SK-N-SH (cell line): ENCODE data around the gene STOML1. TPM values are rescaled to one million over a fixed set of nuclear protein-coding genes. Genes with fewer than 3 reads are reported as not detected.

ENCODE experiments used
- CTCF ChIA-PET: fragments of 300-600, 350-600 bp; formaldehyde crosslinking; extraction: SDS; loops from one replicate; lab custom pipeline; 2021; lab: Yijun Ruan, JAX
- POLR2A ChIA-PET: fragments of 350-600 bp; sonication (Branson Sonifier 250); formaldehyde crosslinking; extraction: SDS; loops from one replicate; lab custom pipeline; 2020; ENCODE audit warnings: antibody characterized with exemption, inconsistent platforms; lab: Yijun Ruan, JAX
- DNase-seq: peaks from one replicate; pipeline ENCODE4 v3.0.0; 2012
- H2AFZ ChIP-seq: fragments of 200-600 bp; sonication (generic); 2 replicates; pipeline ENCODE4 v1.8.1; 2016; ENCODE audit warnings: antibody characterized with exemption, mild to moderate bottlenecking, low read depth
- H3F3A ChIP-seq: fragments of 200-600 bp; sonication (generic); replicated peaks from 2 replicates; pipeline ENCODE3; 2016; ENCODE audit warnings: antibody characterized with exemption, mild to moderate bottlenecking; ENCODE audit not compliant: insufficient read depth
- H3K27ac ChIP-seq, 2 experiments: fragments of 200-500 bp in 1 of 2; fragments of 200-600 bp in 1 of 2; sonication (Bioruptor generic) in 1 of 2; sonication (generic), shearing (Covaris generic) in 1 of 2; 2 replicates each; pipeline versions ENCODE4 v1.5.1 to v1.6.1; 2014 to 2016; ENCODE audit warnings: low read depth in 2 of 2, inconsistent platforms in 1 of 2, low read length in 1 of 2, mild to moderate bottlenecking in 1 of 2, mixed read lengths in 1 of 2
- H3K27me3 ChIP-seq: fragments of 200-600 bp; sonication (generic), shearing (Covaris generic); 2 replicates; pipeline ENCODE4 v1.6.1; 2016; ENCODE audit warnings: mixed run types; ENCODE audit not compliant: insufficient read depth
- H3K36me3 ChIP-seq, 2 experiments: fragments of 200-500 bp in 1 of 2; fragments of 200-600 bp in 1 of 2; sonication (Bioruptor generic) in 1 of 2; sonication (generic) in 1 of 2; replicated peaks in 1 of 2; 2 replicates each; pipeline versions ENCODE3 to v1.5.1; 2014 to 2016; ENCODE audit warnings: low read length in 1 of 2, mild to moderate bottlenecking in 1 of 2; ENCODE audit not compliant: insufficient read depth in 2 of 2, control insufficient read depth in 1 of 2
- H3K4me1 ChIP-seq, 2 experiments: fragments of 200-500 bp in 1 of 2; fragments of 200-600 bp in 1 of 2; sonication (Bioruptor generic) in 1 of 2; sonication (generic), shearing (Covaris generic) in 1 of 2; 2 replicates each; pipeline versions ENCODE4 v1.5.1 to v1.6.1; 2014 to 2016; ENCODE audit warnings: low read depth in 1 of 2, low read length in 1 of 2, mixed run types in 1 of 2; ENCODE audit not compliant: insufficient read depth in 2 of 2, control insufficient read depth in 1 of 2
- H3K4me2 ChIP-seq: fragments of 200-600 bp; sonication (generic), shearing (Covaris generic); 2 replicates; pipeline ENCODE4 v1.6.1; 2017; ENCODE audit warnings: mixed run types
- H3K4me3 ChIP-seq, 2 experiments: fragments of 200-500 bp in 1 of 2; fragments of 200-600 bp in 1 of 2; sonication (Bioruptor generic) in 1 of 2; sonication (generic), shearing (Covaris generic) in 1 of 2; 2 replicates each; pipeline versions ENCODE4 v1.5.1 to v1.8.1; 2014 to 2016; ENCODE audit warnings: low read depth in 2 of 2, inconsistent platforms in 1 of 2, low read length in 1 of 2, mild to moderate bottlenecking in 1 of 2, mixed read lengths in 1 of 2, moderate library complexity in 1 of 2
- H3K79me2 ChIP-seq: fragments of 200-600 bp; sonication (generic); 2 replicates; pipeline ENCODE4 v1.8.1; 2017; ENCODE audit warnings: mild to moderate bottlenecking; ENCODE audit not compliant: insufficient read depth
- H3K9ac ChIP-seq: fragments of 200-600 bp; sonication (generic); 2 replicates; pipeline ENCODE4 v1.6.1; 2017; ENCODE audit warnings: mixed run types
- H3K9me2 ChIP-seq: fragments of 200-600 bp; sonication (generic); 2 replicates; pipeline ENCODE4 v1.6.1; 2017; ENCODE audit warnings: mixed run types
- H3K9me3 ChIP-seq: fragments of 200-600 bp; sonication (generic); 2 replicates; pipeline ENCODE4 v1.6.1; 2017; ENCODE audit warnings: mixed run types, mild to moderate bottlenecking, moderate library complexity
- H4K20me1 ChIP-seq: fragments of 200-600 bp; sonication (generic); 2 replicates; pipeline ENCODE4 v1.6.1; 2017; ENCODE audit warnings: mild to moderate bottlenecking, mixed run types; ENCODE audit not compliant: insufficient read depth
- CHD2 ChIP-seq: fragments of 150-350 bp; IDR thresholded peaks from 2 replicates; pipeline ENCODE4 v1.6.1; 2018; ENCODE audit warnings: low read length; ENCODE audit not compliant: partially characterized antibody
- EP300 ChIP-seq, 2 experiments: IDR thresholded peaks; 2 replicates each; pipeline versions ENCODE4 v1.4.0 to v1.6.1; 2012; ENCODE audit warnings: borderline replicate concordance in 1 of 2, low read depth in 1 of 2, low read length in 1 of 2
- EZH2phosphoT487 ChIP-seq: fragments of 200-600 bp; sonication (generic); IDR thresholded peaks from 2 replicates; pipeline ENCODE4 v1.6.1; 2017; ENCODE audit warnings: low read depth, mixed run types, mild to moderate bottlenecking, antibody characterized with exemption, moderate library complexity, borderline replicate concordance
- FOXJ3 ChIP-seq: sonication (generic); formaldehyde crosslinking; IDR thresholded peaks from 2 replicates; pipeline ENCODE4 v1.5.1; 2020; ENCODE audit warnings: mild to moderate bottlenecking, missing genetic modification reagents
- GABPA ChIP-seq: IDR thresholded peaks from 2 replicates; pipeline ENCODE4 v1.4.0; 2012; ENCODE audit warnings: low read depth, mild to moderate bottlenecking
- JUND ChIP-seq: IDR thresholded peaks from 2 replicates; pipeline ENCODE4 v1.4.0; 2012
- MXI1 ChIP-seq: IDR thresholded peaks from 2 replicates; pipeline ENCODE4 v1.6.1; 2012; ENCODE audit warnings: mild to moderate bottlenecking, low read depth, low read length, improper control_type of control experiment
- RCOR1 ChIP-seq: fragments of 150-350 bp; IDR thresholded peaks from 2 replicates; pipeline ENCODE4 v1.6.1; 2017; ENCODE audit warnings: antibody characterized with exemption, low read length
- USF1 ChIP-seq: IDR thresholded peaks from 2 replicates; pipeline ENCODE4 v1.4.0; 2012; ENCODE audit warnings: low read depth, borderline replicate concordance
- WGBS: methylation state at CpG from one replicate; pipeline ENCODE4 v1.1.6; 2017; ENCODE audit warnings: low lambda C conversion rate; 5-methylcytosine and 5-hydroxymethylcytosine counted together
- polyA plus RNA-seq, 3 experiments: library from polyadenylated mRNA; depleted of rRNA; stranded (reverse); fragments of >200 nt; gene quantifications; 2 replicates each; pipeline ENCODE4 v1.2.3, GENCODE V29; 2012
- TF ChIP-seq, protein P1 (sequence below): IDR thresholded peaks from 2 replicates; pipeline ENCODE4; 2012

Gene STOML1
- polyA plus RNA-seq, 1 of the 3 experiments (the other 2 are of a cell fraction), result 20.4 TPM

DNA sequence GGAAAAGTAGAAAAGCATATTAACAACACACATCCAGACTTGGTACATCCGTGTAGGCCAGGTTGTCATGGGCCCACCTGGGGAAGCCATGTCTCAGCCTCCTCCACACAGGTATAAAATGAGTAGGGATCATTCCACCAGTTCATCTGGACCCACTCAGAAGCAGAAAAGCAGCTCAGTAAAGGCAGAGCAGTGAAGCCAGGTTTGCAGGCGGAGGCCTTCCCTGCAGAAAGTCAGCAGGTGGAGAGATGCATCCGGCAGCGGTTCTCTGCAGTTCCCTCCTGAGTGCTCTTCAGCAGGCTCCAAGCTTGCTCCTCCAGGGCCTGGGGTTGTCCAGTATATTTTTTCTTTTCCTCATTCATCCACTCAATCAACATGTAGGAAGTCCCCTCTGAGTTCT is 43.7 kb downstream of the STOML1 start:
- CTCF ChIA-PET, result interaction anchor here (1.3 to 3.0 kb wide), 5 partner anchors 16 to 89 kb away, joined by 3 to 22 read pairs (median 5); no protein-coding TSS in a partner anchor

GRCh38 chr15:73947651-73948050 is 44.4 kb downstream of the STOML1 start:
- POLR2A ChIA-PET, result no interaction called here
- TF ChIP-seq RCOR1, result no peak
- no peak for TF ChIP-seq EZH2phosphoT487
- TF ChIP-seq, protein P1, sequence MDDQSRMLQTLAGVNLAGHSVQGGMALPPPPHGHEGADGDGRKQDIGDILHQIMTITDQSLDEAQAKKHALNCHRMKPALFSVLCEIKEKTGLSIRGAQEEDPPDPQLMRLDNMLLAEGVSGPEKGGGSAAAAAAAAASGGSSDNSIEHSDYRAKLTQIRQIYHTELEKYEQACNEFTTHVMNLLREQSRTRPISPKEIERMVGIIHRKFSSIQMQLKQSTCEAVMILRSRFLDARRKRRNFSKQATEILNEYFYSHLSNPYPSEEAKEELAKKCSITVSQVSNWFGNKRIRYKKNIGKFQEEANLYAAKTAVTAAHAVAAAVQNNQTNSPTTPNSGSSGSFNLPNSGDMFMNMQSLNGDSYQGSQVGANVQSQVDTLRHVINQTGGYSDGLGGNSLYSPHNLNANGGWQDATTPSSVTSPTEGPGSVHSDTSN, result no peak
- H3K4me1 ChIP-seq, result peaks cover 18 to 63% of the 10 kb centered on the region in 2 experiments
- CTCF ChIA-PET, result interaction anchor here (1.3 to 3.0 kb wide), 2 partner anchors 17 to 89 kb away, joined by 3 to 22 read pairs; no protein-coding TSS in a partner anchor
- H3F3A ChIP-seq, result peaks cover 18% of the 10 kb centered on the region
- no peak overlapping the region for H3K27ac ChIP-seq
- 92% methylated on average over 9 of the region's 9 CpGs for WGBS
- peaks cover 0 to 12% of the 10 kb centered on the region in 2 experiments for H3K36me3 ChIP-seq
- H3K9me2 ChIP-seq, result no peaks in the 10 kb centered on the region
- DNase-seq, result no peak
- H3K4me3 ChIP-seq, result no peak overlapping the region
- H3K9me3 ChIP-seq, result no peaks in the 10 kb centered on the region
- no peak overlapping the region for H3K9ac ChIP-seq
- no peaks in the 10 kb centered on the region for H3K27me3 ChIP-seq
- H4K20me1 ChIP-seq, result no peaks in the 10 kb centered on the region
- no peak overlapping the region for H3K4me2 ChIP-seq
- H2AFZ ChIP-seq, result no peak overlapping the region
- no peaks in the 10 kb centered on the region for H3K79me2 ChIP-seq

More for the DNA sequence above, 43.7 kb downstream of the STOML1 start:
- no peak for DNase-seq
- Histone ChIP-seq H3K4me2 (no peak overlapping the region), H3K4me3 (no peak overlapping the region), H4K20me1 (no peaks in the 10 kb centered on the region), H3K27me3 (no peaks in the 10 kb centered on the region), H3F3A (peaks cover 17% of the 10 kb centered on the region), H3K4me1 (peaks cover 18 to 63% of the 10 kb centered on the region in 2 experiments), H3K9me3 (no peaks in the 10 kb centered on the region), H2AFZ (no peak overlapping the region), H3K9me2 (no peaks in the 10 kb centered on the region), H3K79me2 (no peaks in the 10 kb centered on the region), H3K9ac (no peak overlapping the region), H3K36me3 (peaks cover 0 to 12% of the 10 kb centered on the region in 2 experiments), H3K27ac (no peak overlapping the region)
- POLR2A ChIA-PET, result no interaction called here
- 96% methylated on average over 4 of the region's 4 CpGs for whole genome bisulfite sequencing
- TF ChIP-seq USF1 (no peak), GABPA (no peak), CHD2 (no peak), JUND (no peak), MXI1 (no peak), EP300 (IDR thresholded peaks at IDR 0.05; ENCODE audit: borderline replicate concordance in 1 of 2, low read depth in 1 of 2, low read length in 1 of 2) (no peak), FOXJ3 (CRISPR knock-in tag) (no peak)
